Coronary artery (tissue), 2 donors: ENCODE data around the gene TNRC6B.

Experiments used
- DNase-seq: peaks from one replicate; pipeline ENCODE4 v3.0.0-alpha.2; 2017; ENCODE audit warnings: low spot score
- H3K27ac ChIP-seq, 2 donors: fragments of 200-600 bp; sonication (generic); one replicate each; pipeline ENCODE4 v1.5.1; 2016 to 2019
- H3K4me3 ChIP-seq: fragments of 200-600 bp; sonication (generic); 2 replicates; pipeline ENCODE4 v1.5.1; 2016; ENCODE audit warnings: mild to moderate bottlenecking, moderate library complexity
- CTCF ChIP-seq: fragments of 200-600 bp; sonication (generic); IDR thresholded peaks from one replicate; pipeline ENCODE4 v1.5.1; 2019; ENCODE audit warnings: antibody characterized with exemption

The TNRC6B gene

DNA sequence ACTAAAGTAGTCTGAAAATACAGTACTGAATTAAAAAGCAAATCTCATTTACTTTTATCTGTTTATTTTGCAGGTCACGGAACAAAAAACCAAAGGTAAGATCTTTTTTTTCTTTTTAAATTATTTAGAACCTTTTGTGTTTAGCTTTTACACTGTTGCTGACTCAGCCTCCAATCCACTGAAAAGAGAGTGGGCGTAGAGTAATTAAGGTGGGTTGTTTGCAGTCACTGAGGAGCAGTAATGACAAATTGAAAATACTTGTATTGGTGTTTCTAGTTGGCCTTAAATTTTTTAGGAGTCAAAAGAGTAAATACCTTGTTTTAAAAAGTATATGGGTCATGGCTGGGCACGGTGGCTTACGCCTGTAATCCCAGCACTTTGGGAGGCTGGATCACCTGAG lies 73.4 kb downstream of the TNRC6B start:
- DNase-seq = no peak
- Histone ChIP-seq H3K27ac (no peak overlapping the region), H3K4me3 (no peak overlapping the region)
- TF ChIP-seq CTCF = no peak

- DNase-seq = no peak
- TF ChIP-seq CTCF = no peak
Measured at GRCh38 chr22:40252146-40252545, 74.4 kb downstream of the TNRC6B start.

DNA sequence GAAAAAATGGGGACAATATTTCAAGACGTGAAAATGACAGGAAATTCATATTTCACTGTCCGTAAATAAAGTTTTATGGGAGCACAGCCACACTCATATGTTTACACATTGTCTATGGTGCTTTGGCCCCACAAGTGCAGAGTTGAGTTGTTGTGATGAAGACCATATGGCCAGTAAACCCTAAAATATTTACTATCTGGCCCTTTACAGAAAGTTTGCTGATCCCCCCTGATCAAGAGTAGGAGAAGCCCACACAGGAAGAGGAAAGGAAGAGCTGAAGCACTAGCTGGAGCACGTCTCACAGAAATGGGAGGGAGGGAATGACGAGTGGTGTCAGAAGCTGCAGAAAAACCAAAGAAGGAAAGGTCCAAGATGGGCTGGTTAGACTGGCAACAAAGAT lies 78.8 kb downstream of the TNRC6B start:
- DNase-seq = no peak
- TF ChIP-seq CTCF = no peak
- Histone ChIP-seq H3K27ac (no peak overlapping the region), H3K4me3 (no peak overlapping the region)

More at GRCh38 chr22:40252146-40252545, 74.4 kb downstream of the TNRC6B start:
- H3K27ac ChIP-seq = no peak overlapping the region
- no peak overlapping the region for H3K4me3 ChIP-seq

DNA sequence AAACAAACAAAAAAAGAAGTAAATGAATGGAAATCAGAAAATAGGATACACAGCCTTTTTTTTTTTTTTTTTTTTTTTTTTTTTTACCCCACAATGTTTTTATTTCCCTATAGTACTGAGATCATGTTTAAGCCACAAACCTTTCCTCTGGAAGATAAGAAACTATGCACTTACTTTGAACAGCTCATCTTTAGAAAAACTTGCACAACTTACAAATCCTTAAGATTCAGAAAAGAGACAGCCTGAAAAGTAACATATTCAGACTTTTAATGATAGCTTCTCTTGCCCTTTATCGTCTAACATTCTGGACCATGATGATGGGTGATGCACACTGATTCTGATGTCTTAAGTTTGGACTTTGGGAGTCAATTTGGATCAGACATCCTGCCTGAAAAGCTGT lies 80.3 kb downstream of the TNRC6B start:
- DNase-seq = no peak
- peak overlapping the region; percentile 27 to 69 for H3K27ac ChIP-seq
- H3K4me3 ChIP-seq = no peak overlapping the region
- no peak for TF ChIP-seq CTCF

GRCh38 chr22:40258501-40258915 lies 80.8 kb downstream of the TNRC6B start:
- H3K4me3 ChIP-seq = no peak overlapping the region
- peak overlapping the region; percentile 27 to 69 for H3K27ac ChIP-seq
- TF ChIP-seq CTCF = no peak
- DNase-seq = no peak

DNA sequence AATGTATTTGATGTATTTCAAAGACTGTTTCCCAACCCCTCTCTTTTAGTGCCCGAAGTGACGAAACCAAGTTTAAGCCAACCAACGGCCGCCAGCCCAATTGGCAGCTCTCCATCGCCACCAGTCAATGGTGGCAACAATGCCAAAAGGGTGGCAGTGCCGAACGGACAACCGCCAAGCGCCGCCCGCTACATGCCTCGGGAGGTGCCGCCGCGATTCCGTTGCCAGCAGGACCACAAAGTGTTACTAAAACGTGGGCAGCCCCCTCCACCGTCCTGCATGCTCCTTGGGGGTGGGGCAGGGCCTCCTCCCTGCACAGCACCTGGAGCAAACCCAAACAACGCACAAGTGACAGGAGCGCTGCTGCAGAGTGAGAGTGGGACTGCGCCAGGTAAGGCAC lies 84.1 kb downstream of the TNRC6B start:
- Histone ChIP-seq H3K4me3 (no peak overlapping the region), H3K27ac (no peak overlapping the region)
- no peak for TF ChIP-seq CTCF
- no peak for DNase-seq

- no peak for DNase-seq
- peak overlapping the region in 1 of 2 donors; percentile 23 for H3K27ac ChIP-seq
- no peak for TF ChIP-seq CTCF
- no peak overlapping the region for H3K4me3 ChIP-seq
Measured at GRCh38 chr22:40263191-40263590, 85.5 kb downstream of the TNRC6B start.
